SK-N-SH (cell line): ENCODE results near the gene STK32C.

ENCODE experiments used
- EP300 ChIP-seq, 2 experiments: IDR thresholded peaks; 2 replicates each; pipeline versions ENCODE4 v1.4.0 to v1.6.1; 2012; ENCODE audit warnings: borderline replicate concordance in 1 of 2, low read depth in 1 of 2, low read length in 1 of 2
- FOXM1 ChIP-seq: IDR thresholded peaks from 2 replicates; pipeline ENCODE4 v1.4.0; 2012; ENCODE audit warnings: low read depth, mild to moderate bottlenecking
- GABPA ChIP-seq: IDR thresholded peaks from 2 replicates; pipeline ENCODE4 v1.4.0; 2012; ENCODE audit warnings: low read depth, mild to moderate bottlenecking
- JUND ChIP-seq: IDR thresholded peaks from 2 replicates; pipeline ENCODE4 v1.4.0; 2012
- POLR2AphosphoS5 ChIP-seq: IDR thresholded peaks from 2 replicates; pipeline ENCODE4 v1.6.1; 2012; ENCODE audit warnings: low read depth, low read length
- RAD21 ChIP-seq: IDR thresholded peaks from 2 replicates; pipeline ENCODE4 v1.6.1; 2012; ENCODE audit warnings: mild to moderate bottlenecking, low read length
- SMC3 ChIP-seq: IDR thresholded peaks from 2 replicates; pipeline ENCODE4 v1.6.1; 2012; ENCODE audit warnings: low read depth, low read length, improper control_type of control experiment
- TEAD4 ChIP-seq: IDR thresholded peaks from 2 replicates; pipeline ENCODE4 v1.4.0; 2012; ENCODE audit warnings: mild to moderate bottlenecking, borderline replicate concordance; ENCODE audit not compliant: insufficient read depth
- USF1 ChIP-seq: IDR thresholded peaks from 2 replicates; pipeline ENCODE4 v1.4.0; 2012; ENCODE audit warnings: low read depth, borderline replicate concordance
- TF ChIP-seq, protein P1 (sequence below): fragments of 200-600 bp; sonication (generic); IDR thresholded peaks from 2 replicates; pipeline ENCODE4 v1.6.1; 2017; ENCODE audit warnings: antibody characterized with exemption, mild to moderate bottlenecking, moderate library complexity
- TF ChIP-seq, protein P2 (sequence below): IDR thresholded peaks from 2 replicates; pipeline ENCODE4 v1.4.0; 2012; ENCODE audit warnings: low read depth

- TF ChIP-seq, protein P1, sequence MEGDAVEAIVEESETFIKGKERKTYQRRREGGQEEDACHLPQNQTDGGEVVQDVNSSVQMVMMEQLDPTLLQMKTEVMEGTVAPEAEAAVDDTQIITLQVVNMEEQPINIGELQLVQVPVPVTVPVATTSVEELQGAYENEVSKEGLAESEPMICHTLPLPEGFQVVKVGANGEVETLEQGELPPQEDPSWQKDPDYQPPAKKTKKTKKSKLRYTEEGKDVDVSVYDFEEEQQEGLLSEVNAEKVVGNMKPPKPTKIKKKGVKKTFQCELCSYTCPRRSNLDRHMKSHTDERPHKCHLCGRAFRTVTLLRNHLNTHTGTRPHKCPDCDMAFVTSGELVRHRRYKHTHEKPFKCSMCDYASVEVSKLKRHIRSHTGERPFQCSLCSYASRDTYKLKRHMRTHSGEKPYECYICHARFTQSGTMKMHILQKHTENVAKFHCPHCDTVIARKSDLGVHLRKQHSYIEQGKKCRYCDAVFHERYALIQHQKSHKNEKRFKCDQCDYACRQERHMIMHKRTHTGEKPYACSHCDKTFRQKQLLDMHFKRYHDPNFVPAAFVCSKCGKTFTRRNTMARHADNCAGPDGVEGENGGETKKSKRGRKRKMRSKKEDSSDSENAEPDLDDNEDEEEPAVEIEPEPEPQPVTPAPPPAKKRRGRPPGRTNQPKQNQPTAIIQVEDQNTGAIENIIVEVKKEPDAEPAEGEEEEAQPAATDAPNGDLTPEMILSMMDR: no peak
- TF ChIP-seq SMC3 (no peak), GABPA (no peak), RAD21 (no peak), POLR2AphosphoS5 (no peak), EP300 (IDR thresholded peaks at IDR 0.05; ENCODE audit: borderline replicate concordance in 1 of 2, low read depth in 1 of 2, low read length in 1 of 2) (no peak), JUND (no peak), USF1 (no peak), TEAD4 (no peak), FOXM1 (no peak)
- TF ChIP-seq, protein P2, sequence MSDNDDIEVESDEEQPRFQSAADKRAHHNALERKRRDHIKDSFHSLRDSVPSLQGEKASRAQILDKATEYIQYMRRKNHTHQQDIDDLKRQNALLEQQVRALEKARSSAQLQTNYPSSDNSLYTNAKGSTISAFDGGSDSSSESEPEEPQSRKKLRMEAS: no peak
These were observed 137.0 kb downstream of the STK32C start for GRCh38 chr10:132170561-132171361.
